ENCODE measurements around the gene PPP2R1B.
A peak's percentile ranks its signal among the peaks of the same experiment; 100 is the strongest.
"Not testable (repeated sequence)": the region's sequence is repeated elsewhere in the genome, so short reads cannot be mapped to it uniquely, and the experiment has no call there.

The PPP2R1B gene

GRCh38 chr11:111765984-111766833 is at the start of gene PPP2R1B:
PPP2R1B (minus strand) TSS chr11:111766389; CDS start chr11:111766361, 28 bp downstream.
- peak; percentile 54 to 68 for DNase-seq

DNA sequence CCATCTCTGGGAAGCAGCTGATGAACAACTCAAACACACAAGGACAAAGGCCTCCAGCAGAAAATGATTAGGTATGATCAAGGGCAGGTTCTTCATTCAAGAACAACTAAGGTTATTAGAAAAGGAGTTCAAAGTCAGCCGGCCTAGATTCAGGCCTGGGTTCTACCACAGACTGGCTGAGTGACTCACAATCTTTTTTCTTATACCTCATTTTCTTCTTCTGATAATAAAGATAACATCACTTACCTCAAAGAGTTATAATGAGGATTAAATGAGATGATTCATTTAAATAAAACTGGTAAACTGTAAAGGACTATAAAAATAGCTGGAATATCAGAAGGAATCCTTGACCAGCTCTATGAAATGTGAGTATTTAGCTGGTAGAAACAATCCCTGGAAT is 49.3 kb upstream of the PPP2R1B start:
- no peak for DNase-seq

GRCh38 chr11:111814557-111815320 is 48.5 kb upstream of the PPP2R1B start:
- DNase-seq: no peak

GRCh38 chr11:111814106-111814505 is 47.9 kb upstream of the PPP2R1B start:
- no peak for DNase-seq

DNA sequence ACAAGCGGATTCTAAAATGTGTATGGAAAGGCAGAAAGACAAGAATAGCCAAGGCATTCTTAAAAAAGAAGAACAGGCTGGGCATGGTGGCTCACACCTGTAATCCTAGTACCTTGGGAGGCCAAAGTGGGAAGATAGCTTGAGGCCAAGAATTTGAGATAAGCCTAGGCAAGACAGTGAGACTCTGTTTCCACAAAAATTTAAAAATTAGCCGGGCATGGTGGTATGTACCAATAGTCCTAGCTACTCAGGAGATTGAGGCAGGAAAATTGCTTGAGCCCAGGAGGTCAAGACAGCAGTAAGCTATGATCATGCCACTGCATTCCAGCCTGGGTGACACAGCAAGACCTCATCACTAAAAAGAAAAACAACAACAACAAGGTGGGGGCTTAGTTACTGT is 46.0 kb upstream of the PPP2R1B start:
- DNase-seq: no peak

DNA sequence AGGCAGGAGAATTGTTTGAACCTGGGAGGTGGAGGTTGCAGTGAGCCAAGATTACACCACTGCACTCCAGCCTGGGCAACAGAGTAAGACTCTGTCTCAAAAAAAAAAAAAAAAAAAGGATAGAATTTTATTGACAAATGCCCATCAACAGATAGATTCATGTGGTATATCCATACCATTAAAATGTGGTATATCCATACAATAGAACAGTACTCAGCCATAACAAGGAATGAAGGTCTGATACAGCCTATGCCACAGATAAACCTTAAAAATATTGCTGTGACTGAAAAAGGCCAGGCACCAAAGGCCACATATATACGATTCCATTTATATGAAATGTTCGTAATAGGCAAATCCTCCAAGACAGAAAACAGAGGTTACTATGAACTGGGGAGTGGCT is 45.3 kb upstream of the PPP2R1B start:
- no peak for DNase-seq

DNA sequence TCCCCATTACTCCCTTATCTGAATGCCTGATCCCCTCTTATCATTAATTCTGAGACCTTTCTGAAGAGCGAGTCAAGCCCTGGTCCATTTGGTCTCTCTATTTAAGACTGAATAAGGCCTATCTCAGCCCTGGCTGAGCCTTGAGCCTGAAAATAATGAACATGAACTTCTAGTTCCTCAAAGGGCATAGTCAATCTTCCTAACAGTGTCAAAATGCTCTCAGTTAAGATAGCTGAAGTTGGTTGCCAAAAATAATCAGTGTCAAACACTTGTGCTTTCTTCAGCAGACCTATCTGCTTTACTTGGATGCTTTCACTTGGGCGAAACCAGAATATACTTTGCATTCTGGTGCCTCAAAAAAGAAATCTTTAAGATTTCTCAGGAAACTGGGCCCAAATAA is 42.6 kb upstream of the PPP2R1B start:
- DNase-seq: no peak

DNA sequence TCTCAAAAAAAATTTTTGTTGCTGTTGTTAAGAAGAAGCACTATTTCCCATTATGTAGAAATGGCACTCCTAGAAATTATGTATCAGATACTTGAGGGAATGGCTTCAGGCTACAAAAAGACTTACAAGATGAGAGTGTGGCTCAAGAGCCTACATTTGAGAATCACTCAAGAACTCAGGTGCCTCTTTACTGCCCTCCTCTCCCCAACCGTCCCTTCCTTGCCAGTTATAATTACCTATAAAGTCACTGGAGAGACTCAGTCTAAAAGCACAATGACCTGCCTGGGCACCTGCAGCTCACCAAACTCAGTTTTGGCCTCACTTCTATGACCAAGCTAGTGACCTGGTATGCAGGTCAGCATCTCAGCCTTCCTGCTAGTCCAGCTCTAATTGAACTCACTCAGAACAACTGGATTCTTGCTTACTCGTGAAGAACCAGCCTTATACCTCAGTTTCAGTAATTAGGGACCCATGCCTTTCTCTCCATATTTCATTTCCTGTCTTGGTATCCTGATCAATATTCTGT is 41.9 kb upstream of the PPP2R1B start:
- no peak for DNase-seq

- no peak for DNase-seq
Measured at GRCh38 chr11:111807076-111807475, 40.9 kb upstream of the PPP2R1B start.

DNA sequence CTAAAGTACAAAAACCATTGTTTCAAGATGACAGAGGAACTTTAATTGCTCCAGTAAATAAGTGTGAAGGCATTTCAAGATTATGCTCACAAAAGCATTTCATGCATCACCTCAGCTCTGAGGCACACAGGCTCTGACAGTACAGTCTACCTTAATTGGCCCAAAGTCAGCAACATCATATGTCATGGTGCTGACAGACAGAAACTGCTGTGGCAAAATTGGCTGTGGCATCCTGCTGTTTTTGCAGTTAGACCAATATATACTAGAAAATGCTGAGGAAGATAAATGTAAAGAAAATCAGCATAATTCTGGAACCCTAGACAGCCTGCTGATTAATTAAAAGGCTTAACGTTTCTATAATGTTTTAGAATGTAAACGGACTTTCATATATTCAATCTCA is 34.9 kb upstream of the PPP2R1B start:
- DNase-seq: no peak

DNA sequence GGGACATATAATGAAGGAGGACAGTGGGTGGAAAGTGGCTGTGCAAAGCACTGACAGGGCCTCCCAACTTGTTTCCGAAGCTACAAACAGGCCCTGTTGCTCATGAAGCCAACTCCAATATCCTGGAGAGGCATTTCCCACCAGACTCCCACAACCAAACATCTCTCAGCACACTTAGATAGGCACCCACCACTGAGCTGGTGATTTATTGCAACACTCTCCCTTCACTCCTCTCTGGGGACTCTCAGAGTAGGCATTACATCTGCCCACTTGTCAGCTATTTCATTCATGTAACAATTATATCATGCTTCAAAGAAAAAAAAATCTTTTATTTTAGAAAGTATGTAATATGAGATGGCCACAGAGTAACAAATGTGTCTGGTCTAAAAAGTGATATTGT is 32.1 kb upstream of the PPP2R1B start:
- no peak for DNase-seq

DNA sequence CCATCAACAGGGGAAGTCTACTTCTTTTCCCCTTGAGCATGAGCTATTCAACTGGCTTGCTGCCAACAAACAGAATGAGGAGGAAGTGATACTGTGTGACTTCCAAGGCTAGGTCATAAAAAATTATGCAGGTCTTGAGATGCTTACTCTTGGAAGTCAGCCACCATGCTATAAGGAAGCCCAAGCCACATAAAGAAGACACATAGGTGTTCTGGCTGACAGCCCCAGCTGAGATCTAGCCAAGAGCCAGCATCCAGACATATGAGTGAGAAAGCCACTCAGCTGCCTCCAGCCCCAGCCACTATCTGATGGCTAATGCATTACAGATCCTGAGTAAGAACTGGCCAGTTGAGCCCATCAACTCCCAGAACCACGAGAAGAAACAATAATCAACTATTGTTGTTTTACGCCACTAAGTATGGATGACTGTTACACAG is 31.0 kb upstream of the PPP2R1B start:
- peak; percentile 97 to 98 for DNase-seq

DNA sequence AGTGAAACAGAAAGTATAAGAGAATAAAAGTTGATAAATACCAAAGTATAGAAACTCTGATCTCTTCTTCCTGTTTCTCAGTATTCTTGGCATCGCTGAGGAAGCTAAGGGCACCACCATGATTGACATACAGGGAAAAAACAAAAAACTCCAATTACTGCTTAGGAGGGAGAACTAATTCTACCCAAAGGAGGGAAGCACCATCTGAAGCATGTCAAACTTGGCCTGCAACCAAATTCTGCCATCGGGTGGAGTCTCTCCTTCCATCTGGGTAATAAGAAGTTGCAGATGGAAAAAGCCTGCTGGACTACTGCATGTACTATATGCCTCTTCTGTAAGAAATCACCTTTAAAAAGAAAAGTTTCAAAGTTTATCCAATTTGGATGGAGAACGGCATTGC is 30.5 kb upstream of the PPP2R1B start:
- DNase-seq: peak; percentile 98

DNA sequence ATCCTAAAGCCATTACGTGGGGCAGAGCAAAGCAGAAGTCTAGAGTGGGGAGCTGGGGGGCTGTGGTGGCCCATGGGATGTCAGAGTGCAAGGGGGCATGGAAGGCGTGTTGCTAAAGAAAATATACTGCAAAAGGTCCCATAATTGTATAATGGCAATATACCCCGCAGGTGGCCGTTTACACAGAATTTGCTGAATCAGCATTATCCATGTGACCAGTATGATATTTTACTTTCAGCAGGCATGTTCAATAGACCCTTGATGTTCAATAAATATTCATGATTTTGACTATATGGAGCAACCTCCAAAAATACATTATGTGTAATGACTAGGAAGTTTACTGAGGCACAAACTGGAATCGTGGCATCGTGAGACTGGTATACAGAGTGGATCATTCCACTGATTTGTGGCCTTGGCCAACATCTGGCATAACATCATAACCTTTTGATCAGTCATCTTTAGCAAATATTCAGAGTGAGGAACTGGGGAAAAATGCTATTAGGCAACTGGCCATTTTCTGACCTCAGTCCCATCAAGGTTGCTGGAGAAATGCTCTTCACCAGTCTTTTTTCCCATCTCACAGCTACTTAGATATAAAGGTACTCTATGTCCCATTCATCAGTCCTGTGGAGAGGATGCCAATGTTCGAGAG is 29.3 kb upstream of the PPP2R1B start:
- DNase-seq: no peak

DNA sequence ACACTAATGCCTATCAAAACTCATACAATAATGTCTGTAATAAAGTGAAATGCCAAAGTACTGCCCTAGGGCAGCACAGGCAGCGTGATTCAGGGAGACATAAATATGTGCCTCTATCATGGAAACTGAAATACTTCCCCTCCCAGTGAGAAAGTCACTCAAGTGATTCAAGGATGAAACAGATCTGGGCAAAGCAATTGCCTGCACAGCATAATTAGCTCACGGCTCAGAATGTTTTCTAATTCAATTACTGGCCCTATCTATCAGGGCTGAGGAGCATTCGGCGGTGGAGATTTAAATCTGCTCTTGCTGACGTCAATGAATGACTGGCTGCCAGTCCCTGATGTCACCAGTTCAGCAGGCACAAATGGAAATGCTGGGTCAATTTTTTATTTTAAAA is 27.7 kb upstream of the PPP2R1B start:
- DNase-seq: peak; percentile 56 to 83

GRCh38 chr11:111792955-111793500 is 26.8 kb upstream of the PPP2R1B start:
- no peak for DNase-seq

DNA sequence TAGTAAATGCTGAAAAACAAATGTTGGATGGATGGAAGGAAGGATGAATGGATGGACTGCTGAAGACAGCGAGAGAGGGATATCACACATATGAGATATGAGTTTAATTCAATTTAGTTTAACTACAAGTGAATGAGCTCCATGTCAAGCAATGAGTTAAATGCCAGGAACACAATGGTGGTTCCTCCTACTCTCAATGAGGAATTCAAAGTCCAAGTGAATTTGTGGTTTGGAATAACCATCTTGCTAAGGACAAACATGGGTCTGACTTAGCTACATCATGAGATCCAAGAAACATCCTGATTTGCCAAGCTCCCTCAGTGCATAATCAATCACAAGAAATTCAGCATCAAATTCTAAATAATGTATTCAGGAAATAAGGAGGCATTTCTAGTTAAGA is 26.1 kb upstream of the PPP2R1B start:
- no peak for DNase-seq

DNA sequence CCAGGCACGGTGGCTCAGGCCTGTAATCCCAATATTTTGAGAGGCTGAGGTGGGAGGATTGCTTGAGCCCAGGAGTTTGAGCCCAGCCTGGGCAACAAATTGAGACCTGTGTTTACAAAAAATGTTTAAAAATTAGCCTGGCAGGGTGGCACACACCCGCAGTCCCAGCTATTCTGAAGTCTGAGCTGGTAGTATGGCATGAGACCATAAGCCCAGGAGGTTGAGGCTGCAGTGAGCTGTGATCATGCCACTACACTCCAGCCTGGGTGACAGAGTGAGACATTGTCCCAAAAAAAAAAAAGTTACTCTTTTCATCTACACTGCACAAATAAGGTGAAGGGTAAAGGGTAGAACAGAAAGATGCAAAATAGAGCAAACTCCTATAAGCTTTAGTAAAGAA is 22.3 kb upstream of the PPP2R1B start:
- no peak for DNase-seq

GRCh38 chr11:111788051-111788450 is 21.9 kb upstream of the PPP2R1B start:
- DNase-seq: peak in 1 of 2 experiments; percentile 41

DNA sequence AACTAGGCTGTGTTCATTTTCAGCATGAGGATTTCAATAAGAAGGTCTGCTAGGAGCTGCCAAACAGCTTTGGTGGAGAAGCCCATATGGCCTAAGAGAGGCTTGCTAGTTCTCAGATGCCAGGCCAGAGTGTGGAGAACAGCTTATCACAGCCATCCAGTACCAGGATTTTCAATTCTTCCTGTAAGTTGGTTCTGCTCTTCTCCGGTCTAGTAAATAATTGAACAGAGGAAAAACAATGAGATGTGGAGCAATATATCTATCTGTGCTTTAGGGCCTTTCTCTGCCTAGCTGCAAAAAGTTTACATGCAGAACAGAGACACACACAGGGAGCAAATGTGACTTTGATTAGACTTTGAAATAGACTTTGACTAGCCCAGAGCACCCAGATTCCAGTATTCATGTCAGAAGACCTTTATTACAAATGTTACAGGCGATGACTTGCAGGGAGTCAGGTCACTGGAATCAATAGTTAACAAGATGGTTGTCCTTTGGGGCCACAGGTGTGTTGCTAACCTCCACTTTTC is 19.8 kb upstream of the PPP2R1B start:
- DNase-seq: peak; percentile 40 to 83

GRCh38 chr11:111785076-111785475 is 18.9 kb upstream of the PPP2R1B start:
- DNase-seq: no peak

DNA sequence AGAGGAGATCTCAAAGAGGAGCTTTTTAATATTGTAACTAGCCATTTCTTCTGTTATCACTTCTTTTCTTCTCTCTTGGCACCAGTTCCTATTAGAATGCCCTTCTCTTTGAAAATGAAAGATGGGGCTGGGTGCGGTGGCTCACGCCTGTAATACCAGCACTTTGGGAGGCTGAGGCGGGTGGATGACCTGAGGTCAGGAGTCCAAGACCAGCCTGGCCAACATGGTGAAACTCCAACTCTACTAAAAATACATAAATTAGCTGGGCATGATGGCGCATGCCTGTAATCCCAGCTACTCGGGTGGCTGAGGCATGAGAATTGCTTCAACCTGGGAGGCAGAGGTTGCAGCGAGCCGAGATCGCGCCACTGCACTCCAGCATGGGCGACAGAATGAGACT is 18.1 kb upstream of the PPP2R1B start:
- not testable (repeated sequence) for DNase-seq
